Sigmoid colon (tissue), 4 donors: ENCODE data around the gene MAPK1IP1L.

Experiments used
- EP300 ChIP-seq, 4 donors: sonication (generic); formaldehyde crosslinking; IDR thresholded peaks; one replicate each; pipeline ENCODE4 v1.6.1; 2017; ENCODE audit warnings: antibody characterized with exemption in 4 of 4
- POLR2AphosphoS5 ChIP-seq, 4 donors: sonication (generic); formaldehyde crosslinking; IDR thresholded peaks; one replicate each; pipeline ENCODE4 v1.6.1; 2017; ENCODE audit warnings: antibody characterized with exemption in 4 of 4
- TF ChIP-seq, protein P1 (sequence below), 4 experiments: fragments of 450-650 bp in 3 of 4; fragments of 200-600 bp in 1 of 4; IDR thresholded peaks; one replicate each; pipeline ENCODE4 v1.5.1; 2016 to 2019; ENCODE audit warnings: antibody characterized with exemption in 4 of 4, mild to moderate bottlenecking in 3 of 4, moderate library complexity in 2 of 4

DNA sequence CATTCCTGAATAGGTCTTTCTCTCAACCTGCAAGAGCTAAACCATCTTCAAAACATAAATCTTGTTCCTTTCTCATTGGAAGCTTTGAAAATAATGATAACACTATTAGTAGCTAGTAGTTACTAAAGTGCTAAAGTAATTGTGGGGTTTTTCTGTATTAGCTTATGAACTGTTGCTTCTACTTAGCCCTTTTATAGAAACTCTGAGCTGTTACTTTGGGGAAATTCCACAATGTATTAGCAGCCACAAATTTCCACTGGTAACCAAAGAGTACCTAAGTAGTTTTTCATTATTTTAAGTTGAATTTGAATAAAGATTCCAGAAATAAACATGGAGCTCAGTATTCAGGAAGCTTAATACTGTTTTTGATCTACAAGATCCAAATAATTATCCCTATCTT lies 6.4 kb upstream of the MAPK1IP1L start:
- TF ChIP-seq, protein P1, sequence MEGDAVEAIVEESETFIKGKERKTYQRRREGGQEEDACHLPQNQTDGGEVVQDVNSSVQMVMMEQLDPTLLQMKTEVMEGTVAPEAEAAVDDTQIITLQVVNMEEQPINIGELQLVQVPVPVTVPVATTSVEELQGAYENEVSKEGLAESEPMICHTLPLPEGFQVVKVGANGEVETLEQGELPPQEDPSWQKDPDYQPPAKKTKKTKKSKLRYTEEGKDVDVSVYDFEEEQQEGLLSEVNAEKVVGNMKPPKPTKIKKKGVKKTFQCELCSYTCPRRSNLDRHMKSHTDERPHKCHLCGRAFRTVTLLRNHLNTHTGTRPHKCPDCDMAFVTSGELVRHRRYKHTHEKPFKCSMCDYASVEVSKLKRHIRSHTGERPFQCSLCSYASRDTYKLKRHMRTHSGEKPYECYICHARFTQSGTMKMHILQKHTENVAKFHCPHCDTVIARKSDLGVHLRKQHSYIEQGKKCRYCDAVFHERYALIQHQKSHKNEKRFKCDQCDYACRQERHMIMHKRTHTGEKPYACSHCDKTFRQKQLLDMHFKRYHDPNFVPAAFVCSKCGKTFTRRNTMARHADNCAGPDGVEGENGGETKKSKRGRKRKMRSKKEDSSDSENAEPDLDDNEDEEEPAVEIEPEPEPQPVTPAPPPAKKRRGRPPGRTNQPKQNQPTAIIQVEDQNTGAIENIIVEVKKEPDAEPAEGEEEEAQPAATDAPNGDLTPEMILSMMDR (IDR thresholded peaks at IDR 0.05), result no peak
- TF ChIP-seq EP300 (IDR thresholded peaks at IDR 0.05) (no peak), POLR2AphosphoS5 (IDR thresholded peaks at IDR 0.05) (no peak)
